IMR-90 (cell line): Measurements from ENCODE around the gene VPS37B. TPM values are rescaled to one million over a fixed set of nuclear protein-coding genes. Genes with fewer than 3 reads are reported as not detected.

Source experiments
- ATAC-seq: fragments of 200-7000 bp; cut with Tn5 transposase; 2 replicates; pipeline ENCODE4 v1.9.1; 2020; ENCODE audit warnings: low read depth, mild to moderate bottlenecking, moderate library complexity
- BruUV-seq: library from RNA; stranded (reverse); fragments of 400-500 nt; replicated peaks from 2 replicates; lab custom pipeline; 2021; lab: Mats Ljungman, UMichigan
- CTCF ChIA-PET: fragments of 300-600 bp; formaldehyde crosslinking; extraction: SDS; loops from one replicate; lab custom pipeline; 2021; ENCODE audit warnings: antibody characterized with exemption; lab: Yijun Ruan, JAX
- POLR2A ChIA-PET: fragments of 300-600 bp; sonication (Branson Sonifier 250); formaldehyde crosslinking; loops from one replicate; lab custom pipeline; 2022; ENCODE audit warnings: antibody characterized with exemption; ENCODE audit not compliant: unreplicated experiment; lab: Charles Lee
- DNase-seq: peaks from one replicate; pipeline ENCODE4 v3.0.0; 2013
- H2AFZ ChIP-seq: replicated peaks from 2 replicates; pipeline ENCODE3; 2013; ENCODE audit warnings: low read length, mild to moderate bottlenecking; ENCODE audit not compliant: poor library complexity
- H2AK5ac ChIP-seq: 2 replicates; pipeline ENCODE4 v1.6.1; 2013; ENCODE audit warnings: low read depth, low read length, inconsistent platforms
- H2AK9ac ChIP-seq: replicated peaks from 2 replicates; pipeline ENCODE3; 2013; ENCODE audit warnings: mild to moderate bottlenecking, low read depth, low read length, moderate library complexity; ENCODE audit not compliant: poor library complexity
- H2BK120ac ChIP-seq: 2 replicates; pipeline ENCODE4 v1.6.1; 2013; ENCODE audit warnings: low read depth, low read length, inconsistent platforms
- H2BK15ac ChIP-seq: 3 replicates; pipeline ENCODE4 v1.6.1; 2013; ENCODE audit warnings: low read depth, low read length, inconsistent platforms
- H2BK20ac ChIP-seq: 2 replicates; pipeline ENCODE4 v1.6.1; 2013; ENCODE audit warnings: low read depth, mild to moderate bottlenecking, inconsistent platforms, low read length, moderate library complexity
- H2BK5ac ChIP-seq: 2 replicates; pipeline ENCODE4 v1.6.1; 2013; ENCODE audit warnings: mild to moderate bottlenecking, low read depth, low read length, inconsistent platforms; ENCODE audit not compliant: poor library complexity, severe bottlenecking
- H3K14ac ChIP-seq: replicated peaks from 2 replicates; pipeline ENCODE4 v1.6.1; 2013; ENCODE audit warnings: low read depth, low read length, inconsistent platforms
- H3K18ac ChIP-seq: 2 replicates; pipeline ENCODE4 v1.6.1; 2013; ENCODE audit warnings: low read depth, low read length, control low read depth
- H3K23ac ChIP-seq: 2 replicates; pipeline ENCODE4 v1.6.1; 2013; ENCODE audit warnings: low read depth, low read length, inconsistent platforms
- H3K27ac ChIP-seq: 2 replicates; pipeline ENCODE4 v1.5.1; 2013; ENCODE audit warnings: mild to moderate bottlenecking, control low read depth, low read length; ENCODE audit not compliant: insufficient read depth
- H3K27me3 ChIP-seq: 2 replicates; pipeline ENCODE4 v1.6.1; 2013; ENCODE audit warnings: low read length; ENCODE audit not compliant: control insufficient read depth, insufficient read depth
- H3K36me3 ChIP-seq: 2 replicates; pipeline ENCODE4 v1.6.1; 2013; ENCODE audit warnings: low read length, mixed read lengths; ENCODE audit not compliant: control insufficient read depth, insufficient read depth
- H3K4ac ChIP-seq: 2 replicates; pipeline ENCODE4 v1.6.1; 2013; ENCODE audit warnings: low read depth, low read length, inconsistent platforms
- H3K4me1 ChIP-seq: 2 replicates; pipeline ENCODE4 v1.6.1; 2013; ENCODE audit warnings: low read length, mixed read lengths; ENCODE audit not compliant: control insufficient read depth, insufficient read depth
- H3K4me2 ChIP-seq: 2 replicates; pipeline ENCODE4 v1.6.1; 2013; ENCODE audit warnings: low read depth, mild to moderate bottlenecking, control low read depth, low read length, moderate library complexity
- H3K4me3 ChIP-seq: 2 replicates; pipeline ENCODE4 v1.5.1; 2013; ENCODE audit warnings: low read depth, mild to moderate bottlenecking, control low read depth, low read length, moderate library complexity; ENCODE audit not compliant: insufficient read depth
- H3K56ac ChIP-seq: 2 replicates; pipeline ENCODE4 v1.6.1; 2013; ENCODE audit warnings: low read length, inconsistent platforms; ENCODE audit not compliant: insufficient read depth; ENCODE audit errors: extremely low read depth
- H3K79me1 ChIP-seq, 2 experiments: 2 replicates each; pipeline ENCODE4 v1.6.1; 2013; ENCODE audit warnings: low read length in 2 of 2, inconsistent platforms in 1 of 2, low read depth in 1 of 2
- H3K9ac ChIP-seq: 2 replicates; pipeline ENCODE4 v1.6.1; 2013; ENCODE audit warnings: low read depth, low read length, control low read depth
- H3K9me1 ChIP-seq: 2 replicates; pipeline ENCODE4 v1.6.1; 2013; ENCODE audit warnings: low read length, inconsistent platforms; ENCODE audit not compliant: insufficient read depth
- H3K9me3 ChIP-seq: 2 replicates; pipeline ENCODE4 v1.6.1; 2013; ENCODE audit warnings: low read length; ENCODE audit not compliant: control insufficient read depth, insufficient read depth
- H4K20me1 ChIP-seq: 2 replicates; pipeline ENCODE4 v1.6.1; 2013; ENCODE audit warnings: low read length, inconsistent platforms; ENCODE audit not compliant: insufficient read depth
- H4K5ac ChIP-seq: 2 replicates; pipeline ENCODE4 v1.6.1; 2013; ENCODE audit warnings: mild to moderate bottlenecking, low read depth, low read length, control low read depth
- H4K8ac ChIP-seq, 2 experiments: 2 replicates each; pipeline ENCODE4 v1.6.1; 2013; ENCODE audit warnings: low read depth in 2 of 2, low read length in 2 of 2, control low read depth in 1 of 2, inconsistent platforms in 1 of 2
- H4K91ac ChIP-seq: 2 replicates; pipeline ENCODE4 v1.6.1; 2013; ENCODE audit warnings: low read depth, low read length, inconsistent platforms; ENCODE audit not compliant: insufficient read depth
- BHLHE40 ChIP-seq: fragments of 150-350 bp; IDR thresholded peaks from 2 replicates; pipeline ENCODE4 v1.6.1; 2016; ENCODE audit warnings: mild to moderate bottlenecking, low read depth, low read length
- MXI1 ChIP-seq: IDR thresholded peaks from 2 replicates; pipeline ENCODE4 v1.6.1; 2012; ENCODE audit warnings: low read depth, mild to moderate bottlenecking, low read length, moderate library complexity, borderline replicate concordance
- POLR2A ChIP-seq: IDR thresholded peaks from 2 replicates; pipeline ENCODE4 v1.6.1; 2012; ENCODE audit warnings: mild to moderate bottlenecking, low read depth, low read length
- RAD21 ChIP-seq: IDR thresholded peaks from 2 replicates; pipeline ENCODE4 v1.6.1; 2012; ENCODE audit warnings: low read length, improper control_type of control experiment
- RFX5 ChIP-seq: IDR thresholded peaks from 2 replicates; pipeline ENCODE4 v1.8.0; 2012; ENCODE audit warnings: low read depth, mild to moderate bottlenecking, low read length, moderate library complexity
- WGBS, 2 experiments: methylation state at CpG; one replicate each; pipeline versions ENCODE4 v1.1.5 to v1.1.7; 2013; ENCODE audit warnings: missing lambda C conversion rate in 2 of 2; ENCODE audit not compliant: insufficient read length in 1 of 2; ENCODE audit errors: extremely low coverage in 2 of 2; 5-methylcytosine and 5-hydroxymethylcytosine counted together
- dilution Hi-C: fragments of 300-500 bp; cut with HindIII; formaldehyde crosslinking; loops from one replicate; pipeline ENCODE4 v1.14.3; 2018; ENCODE audit warnings: low sequenced_read_pairs; ENCODE audit not compliant: unreplicated experiment
- in situ Hi-C: fragments of 300-500 bp; cut with MboI; formaldehyde crosslinking; loops from 3 replicates; pipeline ENCODE4 v1.14.3; 2019; ENCODE audit warnings: low sequenced_read_pairs, inconsistent platforms, mixed read lengths
- intact Hi-C: fragments of 100-400 bp; cut with micrococcal nuclease; formaldehyde crosslinking; loops from 2 replicates; pipeline ENCODE4 v1.10.0; 2022
- polyA plus RNA-seq, 3 experiments: library from polyadenylated mRNA; depleted of rRNA; stranded (reverse); fragments of >200 nt; gene quantifications; 2 replicates each; pipeline ENCODE4 v1.2.3, GENCODE V29; 2012; ENCODE audit warnings: low replicate concordance in 1 of 3
- total RNA-seq: library from RNA; depleted of rRNA; stranded (reverse); fragments of >200 nt; gene quantifications from 2 replicates; pipeline ENCODE4 v1.2.3, GENCODE V29; 2012
- TF ChIP-seq, protein P1 (sequence below): conservative IDR thresholded peaks from 2 replicates; pipeline ENCODE4 v1.5.1; 2012; ENCODE audit warnings: mild to moderate bottlenecking, low read depth, low read length, improper control_type of control experiment

The VPS37B gene
- total and polyA plus RNA-seq, 2 of the 4 experiments (the other 2 are of a cell fraction): 8.6 to 25.7 TPM

DNA sequence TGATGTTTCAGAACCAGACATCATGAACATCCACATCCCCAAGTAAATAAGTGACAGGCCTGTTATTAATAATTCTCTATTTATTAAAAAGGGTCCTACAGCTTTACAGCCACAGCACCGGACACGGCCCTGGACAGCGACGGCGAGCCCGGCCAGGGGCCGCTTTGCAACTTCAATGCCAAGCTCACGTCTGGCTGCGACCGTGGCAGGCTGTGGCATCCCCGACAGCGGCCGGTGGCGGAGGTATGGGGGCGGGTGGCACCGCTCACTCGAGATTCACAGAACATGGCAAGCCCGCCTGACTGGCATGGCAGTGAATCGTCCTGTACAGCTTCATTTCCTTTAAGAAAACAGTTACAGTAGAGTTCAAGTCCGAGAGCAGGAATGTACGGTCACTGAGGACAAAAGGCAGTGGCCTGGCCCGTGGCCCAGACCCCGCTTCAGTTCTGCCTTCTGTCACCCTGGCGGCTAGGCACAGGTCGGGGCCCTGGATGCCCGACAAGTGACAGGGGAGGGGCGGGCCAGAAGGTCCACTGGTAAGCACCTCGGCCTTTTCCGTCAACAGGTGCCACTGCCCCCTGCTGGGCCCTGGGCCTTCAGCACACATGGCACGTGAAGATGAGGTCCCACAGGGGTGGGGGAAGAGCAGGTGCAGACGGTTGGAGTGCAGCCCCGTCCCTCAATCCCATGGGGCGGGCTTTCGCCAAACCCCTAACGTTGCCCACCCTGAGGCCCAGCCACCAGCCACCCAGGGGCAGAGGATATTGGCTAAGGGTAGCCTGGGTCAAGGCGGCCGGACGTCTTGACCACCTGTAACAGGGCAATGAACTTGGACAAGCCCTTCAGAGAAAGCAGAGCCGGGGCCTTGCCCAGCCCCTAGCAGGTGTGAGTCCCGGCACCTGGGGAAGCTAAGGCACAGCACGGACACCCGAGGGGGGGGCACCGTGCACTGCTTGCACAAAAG is 30.4 kb downstream of the VPS37B start:
- Histone ChIP-seq H3K56ac (no peak overlapping the region), H2BK15ac (no peak overlapping the region), H2BK20ac (no peak overlapping the region), H2AFZ (no peak overlapping the region), H3K23ac (no peak overlapping the region), H3K9me3 (no peaks in the 10 kb centered on the region), H4K5ac (no peak overlapping the region), H2AK5ac (no peak overlapping the region), H3K4me3 (no peak overlapping the region), H3K4ac (no peak overlapping the region), H2BK120ac (no peak overlapping the region), H3K27ac (no peak overlapping the region), H3K36me3 (peaks cover 60% of the 10 kb centered on the region), H4K20me1 (peaks cover 14% of the 10 kb centered on the region), H2BK5ac (no peak overlapping the region), H3K9me1 (no peaks in the 10 kb centered on the region; the same call in 1 of the 2 replicates), H3K18ac (no peak overlapping the region), H3K9ac (no peak overlapping the region), H4K91ac (no peak overlapping the region), H3K4me2 (no peak overlapping the region), H3K4me1 (no peaks in the 10 kb centered on the region), H3K14ac (no peak overlapping the region), H3K27me3 (no peaks in the 10 kb centered on the region), H3K79me1 (peaks cover 18 to 49% of the 10 kb centered on the region in 2 experiments), H2AK9ac (no peak overlapping the region), H4K8ac (no peak overlapping the region)
- TF ChIP-seq, protein P1, sequence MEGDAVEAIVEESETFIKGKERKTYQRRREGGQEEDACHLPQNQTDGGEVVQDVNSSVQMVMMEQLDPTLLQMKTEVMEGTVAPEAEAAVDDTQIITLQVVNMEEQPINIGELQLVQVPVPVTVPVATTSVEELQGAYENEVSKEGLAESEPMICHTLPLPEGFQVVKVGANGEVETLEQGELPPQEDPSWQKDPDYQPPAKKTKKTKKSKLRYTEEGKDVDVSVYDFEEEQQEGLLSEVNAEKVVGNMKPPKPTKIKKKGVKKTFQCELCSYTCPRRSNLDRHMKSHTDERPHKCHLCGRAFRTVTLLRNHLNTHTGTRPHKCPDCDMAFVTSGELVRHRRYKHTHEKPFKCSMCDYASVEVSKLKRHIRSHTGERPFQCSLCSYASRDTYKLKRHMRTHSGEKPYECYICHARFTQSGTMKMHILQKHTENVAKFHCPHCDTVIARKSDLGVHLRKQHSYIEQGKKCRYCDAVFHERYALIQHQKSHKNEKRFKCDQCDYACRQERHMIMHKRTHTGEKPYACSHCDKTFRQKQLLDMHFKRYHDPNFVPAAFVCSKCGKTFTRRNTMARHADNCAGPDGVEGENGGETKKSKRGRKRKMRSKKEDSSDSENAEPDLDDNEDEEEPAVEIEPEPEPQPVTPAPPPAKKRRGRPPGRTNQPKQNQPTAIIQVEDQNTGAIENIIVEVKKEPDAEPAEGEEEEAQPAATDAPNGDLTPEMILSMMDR: peak; percentile 31
- TF ChIP-seq BHLHE40: 0 out of 2 replicates have a peak, but pooled peaks have one; percentile 43
- TF ChIP-seq RAD21: no peak
- TF ChIP-seq MXI1: no peak
- no peak for TF ChIP-seq RFX5
- TF ChIP-seq POLR2A: no peak
- dilution Hi-C loops (no loop called here), in situ Hi-C loops (no loop called here), intact Hi-C loops (no loop called here)
- ChIA-PET POLR2A (no interaction called here), CTCF (interaction anchor here (0.6 kb wide), 1 partner anchor 32 kb away, joined by 3 read pairs; no protein-coding TSS in a partner anchor)
- ATAC-seq (no peak), DNase-seq (no peak)
- 90% methylated on average over 31 of the region's 43 CpGs; no CpG with 5 or more reads in 1 of the 2 experiments for WGBS, 2 experiments
- BruUV-seq: no TSS peak
